ENCODE results near the gene ZNF548. TPM values are rescaled to one million over a fixed set of nuclear protein-coding genes. Genes with fewer than 3 reads are reported as not detected.
A peak's percentile ranks its signal among the peaks of the same experiment; 100 is the strongest.

Gene ZNF548
- total and polyA plus RNA-seq, 2 donors from 2014 or later, result 4.7 to 26.1 TPM

DNA sequence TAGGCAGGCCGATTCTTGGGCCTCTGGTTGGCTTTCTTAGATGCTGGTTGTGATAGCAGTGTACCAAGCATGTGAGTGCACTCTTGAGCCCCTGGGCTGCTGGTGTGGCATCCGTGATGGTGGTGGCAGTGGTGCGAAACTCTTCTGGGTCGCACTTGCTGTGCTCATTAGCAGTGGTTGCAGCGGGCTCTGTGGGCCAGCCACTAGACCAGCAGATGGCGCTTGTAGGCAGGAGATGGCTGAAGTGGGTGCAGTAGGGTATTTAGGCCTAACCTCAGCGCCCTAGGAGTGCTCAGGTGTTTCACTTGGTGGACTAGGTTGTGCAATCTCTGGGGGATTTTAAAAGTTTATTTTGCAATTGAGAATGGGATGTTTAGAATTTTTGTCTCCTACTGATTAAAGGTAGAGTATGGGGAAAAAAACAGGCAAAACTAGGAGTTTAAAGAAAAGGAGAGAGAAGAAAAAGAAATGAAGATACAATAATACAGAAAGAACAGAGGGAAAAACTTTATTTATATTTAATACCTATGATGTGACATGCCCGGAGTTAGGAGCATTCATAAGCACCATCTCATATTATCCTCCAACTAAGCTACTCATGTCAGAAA is 17.0 kb downstream of the ZNF548 start:
- H3K9me3 ChIP-seq (ENCODE audit: control insufficient read depth in 2 of 3, insufficient read depth in 1 of 3, low read length in 3 of 3), result peaks cover 0 to 3% (median 0%) of the 10 kb centered on the region in 3 donors
- H3K36me3 ChIP-seq (ENCODE audit: control insufficient read depth in 2 of 3, insufficient read depth in 3 of 3, low read length in 3 of 3), result peaks cover 0 to 2% (median 0%) of the 10 kb centered on the region in 3 donors
- intact Hi-C loops (cut with DNase I), result no loop called here
- no peak overlapping the region for H3K4me3 ChIP-seq (ENCODE audit: low read length in 3 of 3)
- no peak overlapping the region for H3K27ac ChIP-seq (ENCODE audit: low read depth in 2 of 2, low read length in 2 of 2)
- no peak overlapping the region for H3K9ac ChIP-seq (ENCODE audit: low read length in 3 of 3)
- H3K4me1 ChIP-seq (ENCODE audit: control insufficient read depth in 2 of 3, insufficient read depth in 2 of 3, low read depth in 1 of 3, low read length in 3 of 3), result peaks cover 0 to 5% (median 4%) of the 10 kb centered on the region in 3 donors
- DNase-seq (peak in 4 of 5 donors; percentile 72 to 81 (median 78)), FAIRE-seq (no peak)
- TF ChIP-seq, protein P1, sequence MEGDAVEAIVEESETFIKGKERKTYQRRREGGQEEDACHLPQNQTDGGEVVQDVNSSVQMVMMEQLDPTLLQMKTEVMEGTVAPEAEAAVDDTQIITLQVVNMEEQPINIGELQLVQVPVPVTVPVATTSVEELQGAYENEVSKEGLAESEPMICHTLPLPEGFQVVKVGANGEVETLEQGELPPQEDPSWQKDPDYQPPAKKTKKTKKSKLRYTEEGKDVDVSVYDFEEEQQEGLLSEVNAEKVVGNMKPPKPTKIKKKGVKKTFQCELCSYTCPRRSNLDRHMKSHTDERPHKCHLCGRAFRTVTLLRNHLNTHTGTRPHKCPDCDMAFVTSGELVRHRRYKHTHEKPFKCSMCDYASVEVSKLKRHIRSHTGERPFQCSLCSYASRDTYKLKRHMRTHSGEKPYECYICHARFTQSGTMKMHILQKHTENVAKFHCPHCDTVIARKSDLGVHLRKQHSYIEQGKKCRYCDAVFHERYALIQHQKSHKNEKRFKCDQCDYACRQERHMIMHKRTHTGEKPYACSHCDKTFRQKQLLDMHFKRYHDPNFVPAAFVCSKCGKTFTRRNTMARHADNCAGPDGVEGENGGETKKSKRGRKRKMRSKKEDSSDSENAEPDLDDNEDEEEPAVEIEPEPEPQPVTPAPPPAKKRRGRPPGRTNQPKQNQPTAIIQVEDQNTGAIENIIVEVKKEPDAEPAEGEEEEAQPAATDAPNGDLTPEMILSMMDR (IDR thresholded peaks at IDR 0.05; ENCODE audit: borderline replicate concordance, extremely low read depth, insufficient read depth), result peak; percentile 59
- no peaks in the 10 kb centered on the region for H3K27me3 ChIP-seq (ENCODE audit: control insufficient read depth, insufficient read depth, low read length)

DNA sequence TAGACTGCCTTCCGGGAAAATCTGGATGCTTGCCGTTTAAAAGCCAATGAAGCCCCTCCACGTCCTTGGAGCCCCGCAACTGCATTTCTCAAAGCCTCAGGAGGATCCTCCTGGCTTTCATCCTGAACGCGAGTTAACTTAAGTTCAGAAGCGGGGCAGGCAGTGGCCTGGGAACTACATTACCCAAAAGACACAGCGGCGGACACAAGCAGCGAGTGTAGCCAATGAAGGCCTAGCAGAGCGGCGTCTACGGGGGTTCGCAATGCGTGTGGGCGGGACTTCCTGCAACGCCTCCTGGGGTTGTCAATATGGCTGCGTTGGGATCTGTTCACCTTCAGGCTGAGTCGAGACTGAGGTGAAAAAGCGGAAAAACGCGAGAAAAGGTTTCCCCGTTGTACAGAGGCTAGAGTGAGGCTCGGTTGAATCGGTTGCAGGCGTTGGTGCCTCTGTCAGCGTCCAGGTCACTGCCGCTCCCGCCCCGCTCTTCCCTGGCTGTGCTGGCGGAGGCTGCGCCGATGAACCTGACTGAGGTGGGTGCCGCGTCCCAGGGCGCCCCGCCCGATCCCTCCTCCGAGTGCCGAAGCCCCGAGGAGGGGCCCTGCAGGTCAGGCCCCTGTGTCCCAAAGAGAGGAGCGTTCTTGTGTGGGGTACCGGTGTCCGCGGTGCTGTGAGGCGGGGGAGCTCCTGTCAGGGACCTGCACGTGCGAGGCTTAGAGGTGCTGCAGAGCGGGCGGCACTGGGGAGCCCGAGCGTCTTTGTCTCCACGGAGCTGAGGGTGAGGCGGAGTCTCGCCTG is 21.4 kb downstream of the ZNF548 start, which contains the start of gene ZNF17:
Gene ZNF17 (plus strand): TSS at position 285 of the 795 bp plus-strand sequence. CDS start 2,455 bp downstream, outside the sequence.
- intact Hi-C loops (cut with DNase I), result no loop called here

DNA sequence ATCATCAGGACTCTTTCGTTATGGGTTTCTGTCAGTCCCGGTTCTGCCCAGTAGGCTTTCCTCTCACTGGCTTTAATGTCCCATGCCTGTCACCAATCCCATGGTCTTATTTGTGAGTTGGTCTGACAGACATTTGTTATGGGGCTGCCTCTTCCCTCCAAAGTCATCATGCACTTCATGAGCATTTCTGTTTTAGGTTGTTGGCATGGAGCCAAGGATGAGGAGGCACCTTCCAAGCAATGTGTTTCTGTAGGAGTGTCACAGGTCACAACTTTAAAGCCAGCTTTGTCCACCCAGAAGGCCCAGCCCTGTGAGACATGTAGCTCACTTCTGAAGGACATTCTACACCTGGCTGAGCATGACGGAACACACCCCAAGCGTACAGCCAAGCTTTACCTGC is 29.8 kb downstream of the ZNF548 start:
- peaks cover 0 to 41% (median 10%) of the 10 kb centered on the region in 3 donors for H3K9me3 ChIP-seq (ENCODE audit: control insufficient read depth in 2 of 3, insufficient read depth in 1 of 3, low read length in 3 of 3)
- H3K9ac ChIP-seq (ENCODE audit: low read length in 3 of 3), result no peak overlapping the region
- TF ChIP-seq, protein P1 (IDR thresholded peaks at IDR 0.05; ENCODE audit: borderline replicate concordance, extremely low read depth, insufficient read depth), result no peak
- FAIRE-seq, result no peak
- no peak overlapping the region for H3K27ac ChIP-seq (ENCODE audit: low read depth in 2 of 2, low read length in 2 of 2)
- peaks cover 12 to 38% (median 34%) of the 10 kb centered on the region in 3 donors for H3K36me3 ChIP-seq (ENCODE audit: control insufficient read depth in 2 of 3, insufficient read depth in 3 of 3, low read length in 3 of 3)
- H3K4me3 ChIP-seq (ENCODE audit: low read length in 3 of 3), result no peak overlapping the region
- no peak for DNase-seq
- intact Hi-C loops (cut with DNase I), result no loop called here
- no peaks in the 10 kb centered on the region for H3K27me3 ChIP-seq (ENCODE audit: control insufficient read depth, insufficient read depth, low read length)
- no peaks in the 10 kb centered on the region for H3K4me1 ChIP-seq (ENCODE audit: control insufficient read depth in 2 of 3, insufficient read depth in 2 of 3, low read depth in 1 of 3, low read length in 3 of 3)

More for the DNA sequence above, 21.4 kb downstream of the ZNF548 start, which contains the start of gene ZNF17:
- Histone ChIP-seq H3K4me3 (ENCODE audit: low read length in 3 of 3) (peak within 1 kb of the TSS; percentile 93 to 99 (median 99)), H3K36me3 (ENCODE audit: control insufficient read depth in 2 of 3, insufficient read depth in 3 of 3, low read length in 3 of 3) (peaks cover 1 to 13% (median 9%) of the 10 kb centered on the region in 3 donors), H3K4me1 (ENCODE audit: control insufficient read depth in 2 of 3, insufficient read depth in 2 of 3, low read depth in 1 of 3, low read length in 3 of 3) (peaks cover 0 to 11% (median 4%) of the 10 kb centered on the region in 3 donors), H3K27me3 (ENCODE audit: control insufficient read depth, insufficient read depth, low read length) (no peaks in the 10 kb centered on the region), H3K9ac (ENCODE audit: low read length in 3 of 3) (peak within 1 kb of the TSS; percentile 79 to 97 (median 83)), H3K9me3 (ENCODE audit: control insufficient read depth in 2 of 3, insufficient read depth in 1 of 3, low read length in 3 of 3) (no peaks in the 10 kb centered on the region), H3K27ac (ENCODE audit: low read depth in 2 of 2, low read length in 2 of 2) (no peak within 1 kb of the TSS)
- FAIRE-seq (peak; percentile 82), DNase-seq (peak; percentile 94 to 98 (median 97))
- TF ChIP-seq, protein P1 (IDR thresholded peaks at IDR 0.05; ENCODE audit: borderline replicate concordance, extremely low read depth, insufficient read depth), result no peak
